Lower leg skin (tissue), 4 donors: Measurements from ENCODE around the gene DESI1. TPM values are rescaled to one million over a fixed set of nuclear protein-coding genes. Genes with fewer than 3 reads are reported as not detected.

Experiments used
- DNase-seq, 2 donors: peaks; one replicate each; pipeline ENCODE4 v3.0.0-alpha.2; 2019; ENCODE audit warnings: low spot score in 2 of 2
- H3K4me3 ChIP-seq: fragments of 200-600 bp; sonication (generic); 2 replicates; pipeline ENCODE4 v1.5.1; 2017; ENCODE audit warnings: mild to moderate bottlenecking, low read depth; ENCODE audit not compliant: poor library complexity, severe bottlenecking
- CTCF ChIP-seq, 3 donors: fragments of 450-650 bp; IDR thresholded peaks; one replicate each; pipeline ENCODE4 v1.5.1; 2016; ENCODE audit warnings: antibody characterized with exemption in 3 of 3, mild to moderate bottlenecking in 3 of 3, moderate library complexity in 2 of 3
- POLR2A ChIP-seq, 2 donors: fragments of 450-650 bp; IDR thresholded peaks; one replicate each; pipeline ENCODE4 v1.6.1; 2016 to 2017; ENCODE audit warnings: antibody characterized with exemption in 2 of 2, mild to moderate bottlenecking in 1 of 2, moderate library complexity in 1 of 2
- WGBS, 2 donors: methylation state at CpG; one replicate each; pipeline ENCODE4 v1.1.5; 2018; 5-methylcytosine and 5-hydroxymethylcytosine counted together
- intact Hi-C: fragments of 100-400 bp; cut with DNase I; formaldehyde crosslinking; loops from one replicate; pipeline ENCODE4 v1.15.0; 2023; ENCODE audit warnings: low total_unique reads
- total RNA-seq, 4 donors: library from RNA; depleted of rRNA; stranded (reverse); fragments of >200 nt; gene quantifications; one replicate each; pipeline ENCODE4 v1.1.0, GENCODE V29; 2016

The DESI1 gene
- total RNA-seq, 4 donors from 2014 or later: 16.1 to 37.8 (median 23.0) TPM

- H3K4me3 ChIP-seq: no peak overlapping the region
- intact Hi-C loops: no loop called here
- 94 to 97% methylated on average over 3 of the region's 3 CpGs for WGBS, 2 donors
- peak in 1 of 2 donors; percentile 20 for DNase-seq
- TF ChIP-seq POLR2A (IDR thresholded peaks at IDR 0.05): no peak
- no peak for TF ChIP-seq CTCF (IDR thresholded peaks at IDR 0.05)
Measured at GRCh38 chr22:41661088-41661487, 40.2 kb upstream of the DESI1 start.

- 86 to 89% methylated on average over 3 of the region's 3 CpGs for WGBS, 2 donors
- peak in 1 of 2 donors; percentile 37 for DNase-seq
- TF ChIP-seq CTCF (IDR thresholded peaks at IDR 0.05) (no peak), POLR2A (IDR thresholded peaks at IDR 0.05) (no peak)
- H3K4me3 ChIP-seq: no peak overlapping the region
- intact Hi-C loops: no loop called here
Measured at GRCh38 chr22:41660416-41660815, 39.6 kb upstream of the DESI1 start.

GRCh38 chr22:41659941-41660340 lies 39.1 kb upstream of the DESI1 start:
- DNase-seq: peak in 1 of 2 donors; percentile 42
- 89 to 96% methylated on average over 1 of the region's 1 CpG for WGBS, 2 donors
- H3K4me3 ChIP-seq: no peak overlapping the region
- intact Hi-C loops: no loop called here
- TF ChIP-seq CTCF (IDR thresholded peaks at IDR 0.05): no peak
- no peak for TF ChIP-seq POLR2A (IDR thresholded peaks at IDR 0.05)

- H3K4me3 ChIP-seq: no peak overlapping the region
- TF ChIP-seq POLR2A (IDR thresholded peaks at IDR 0.05): no peak
- no peak for TF ChIP-seq CTCF (IDR thresholded peaks at IDR 0.05)
- intact Hi-C loops: no loop called here
- peak in 1 of 2 donors; percentile 61 for DNase-seq
- 90 to 93% methylated on average over 17 of the region's 17 CpGs for WGBS, 2 donors
Measured at GRCh38 chr22:41658869-41659268, 38.0 kb upstream of the DESI1 start.

- 96 to 98% methylated on average over 6 of the region's 6 CpGs for WGBS, 2 donors
- peak in 1 of 2 donors; percentile 36 for DNase-seq
- H3K4me3 ChIP-seq: no peak overlapping the region
- TF ChIP-seq CTCF (IDR thresholded peaks at IDR 0.05): no peak
- TF ChIP-seq POLR2A (IDR thresholded peaks at IDR 0.05): no peak
- intact Hi-C loops: no loop called here
Measured at GRCh38 chr22:41657709-41658108, 36.9 kb upstream of the DESI1 start.

- no peak overlapping the region for H3K4me3 ChIP-seq
- TF ChIP-seq CTCF (IDR thresholded peaks at IDR 0.05) (no peak), POLR2A (IDR thresholded peaks at IDR 0.05) (no peak)
- DNase-seq: no peak
- intact Hi-C loops: no loop called here
- WGBS, 2 donors: 67 to 79% methylated on average over 5 of the region's 5 CpGs
Measured at GRCh38 chr22:41656556-41656955, 35.7 kb upstream of the DESI1 start.
